Natural killer cell (primary cell): Measurements from ENCODE around the gene TCF7L1. TPM values are rescaled to one million over a fixed set of nuclear protein-coding genes. Genes with fewer than 3 reads are reported as not detected.

Source experiments
- ATAC-seq, 3 donors: fragments of 150-1000 bp in 2 of 3; fragments of 200-7000 bp in 1 of 3; cut with Tn5 transposase; 1 replicate in 1 of 3; 2 replicates in 2 of 3; pipeline ENCODE4 v1.10.0; 2021; ENCODE audit warnings: mild to moderate bottlenecking in 2 of 3, moderate library complexity in 2 of 3
- DNase-seq, 2 donors: peaks; one replicate each; pipeline versions ENCODE4 v3.0.0 to v3.0.0-alpha.2; 2013 to 2021; ENCODE audit warnings: mixed read lengths in 1 of 2
- H3K27ac ChIP-seq: one replicate; pipeline ENCODE4 v1.5.1; 2013; ENCODE audit warnings: mild to moderate bottlenecking, low read length
- H3K27me3 ChIP-seq: one replicate; pipeline ENCODE4 v1.6.1; 2013; ENCODE audit warnings: low read length; ENCODE audit not compliant: control insufficient read depth, insufficient read depth
- H3K36me3 ChIP-seq: one replicate; pipeline ENCODE4 v1.6.1; 2013; ENCODE audit warnings: low read length; ENCODE audit not compliant: control insufficient read depth, insufficient read depth
- H3K4me1 ChIP-seq: one replicate; pipeline ENCODE4 v1.6.1; 2013; ENCODE audit warnings: low read length; ENCODE audit not compliant: control insufficient read depth, insufficient read depth
- H3K4me3 ChIP-seq: one replicate; pipeline ENCODE4 v1.5.1; 2013; ENCODE audit warnings: low read length
- H3K9me3 ChIP-seq: one replicate; pipeline ENCODE4 v1.6.1; 2013; ENCODE audit warnings: low read length; ENCODE audit not compliant: control insufficient read depth, insufficient read depth
- H3K27ac Mint-ChIP-seq, 2 donors: one replicate each; pipeline ENCODE4 v1.8.0; 2022; ENCODE audit warnings: mild to moderate bottlenecking in 2 of 2, mixed read lengths in 2 of 2, moderate library complexity in 1 of 2
- H3K27me3 Mint-ChIP-seq, 2 donors: one replicate each; pipeline ENCODE4 v1.8.0; 2022; ENCODE audit warnings: low read depth in 2 of 2, mixed read lengths in 2 of 2
- H3K36me3 Mint-ChIP-seq: one replicate; pipeline ENCODE4 v1.8.0; 2022; ENCODE audit warnings: mixed read lengths
- H3K4me1 Mint-ChIP-seq, 2 donors: one replicate each; pipeline ENCODE4 v1.8.0; 2022; ENCODE audit warnings: mixed read lengths in 2 of 2
- H3K4me3 Mint-ChIP-seq: one replicate; pipeline ENCODE4 v1.8.0; 2022; ENCODE audit warnings: mild to moderate bottlenecking, moderate library complexity, mixed read lengths
- H3K9me3 Mint-ChIP-seq, 2 donors: one replicate each; pipeline ENCODE4 v1.8.0; 2022; ENCODE audit warnings: mixed read lengths in 2 of 2
- CTCF ChIP-seq: fragments of 200-600 bp; IDR thresholded peaks from one replicate; pipeline ENCODE4 v1.8.0; 2022; ENCODE audit warnings: antibody characterized with exemption
- WGBS: methylation state at CpG from one replicate; pipeline ENCODE4 v1.1.7; 2013; ENCODE audit warnings: missing lambda C conversion rate; ENCODE audit not compliant: insufficient coverage; 5-methylcytosine and 5-hydroxymethylcytosine counted together
- intact Hi-C: fragments of 100-400 bp; cut with micrococcal nuclease; formaldehyde crosslinking; loops from one replicate; pipeline ENCODE4 v1.14.2; 2022
- total RNA-seq, 4 donors: library from RNA; stranded (reverse); fragments of 120-200 nt in 1 of 4; gene quantifications; one replicate each; pipeline versions ENCODE4 v1.2.3 to v1.2.4, GENCODE V29; 2013 to 2022

TCF7L1 gene
- total RNA-seq, 3 donors from 2014 or later (not counting 1 experiment from before 2014, with no cell fraction given) = not detected

- Histone ChIP-seq H3K9me3 (peaks cover 6% of the 10 kb centered on the region), H3K36me3 (no peaks in the 10 kb centered on the region), H3K4me1 (peaks cover 8% of the 10 kb centered on the region), H3K4me3 (no peak overlapping the region), H3K27me3 (no peaks in the 10 kb centered on the region), H3K27ac (no peak overlapping the region)
- Mint-ChIP-seq H3K4me1 (peaks cover 27 to 34% of the 10 kb centered on the region in 2 donors), H3K4me3 (no peak overlapping the region), H3K36me3 (no peaks in the 10 kb centered on the region), H3K27ac (no peak overlapping the region), H3K27me3 (peaks cover 0 to 8% of the 10 kb centered on the region in 2 donors), H3K9me3 (no peaks in the 10 kb centered on the region)
- intact Hi-C loops = no loop called here
- WGBS = 95% methylated on average over 2 of the region's 3 CpGs
- TF ChIP-seq CTCF = no peak
- no peak for DNase-seq
- ATAC-seq = no peak
Observed at GRCh38 chr2:85179541-85179940, 46.3 kb downstream of the TCF7L1 start.

DNA sequence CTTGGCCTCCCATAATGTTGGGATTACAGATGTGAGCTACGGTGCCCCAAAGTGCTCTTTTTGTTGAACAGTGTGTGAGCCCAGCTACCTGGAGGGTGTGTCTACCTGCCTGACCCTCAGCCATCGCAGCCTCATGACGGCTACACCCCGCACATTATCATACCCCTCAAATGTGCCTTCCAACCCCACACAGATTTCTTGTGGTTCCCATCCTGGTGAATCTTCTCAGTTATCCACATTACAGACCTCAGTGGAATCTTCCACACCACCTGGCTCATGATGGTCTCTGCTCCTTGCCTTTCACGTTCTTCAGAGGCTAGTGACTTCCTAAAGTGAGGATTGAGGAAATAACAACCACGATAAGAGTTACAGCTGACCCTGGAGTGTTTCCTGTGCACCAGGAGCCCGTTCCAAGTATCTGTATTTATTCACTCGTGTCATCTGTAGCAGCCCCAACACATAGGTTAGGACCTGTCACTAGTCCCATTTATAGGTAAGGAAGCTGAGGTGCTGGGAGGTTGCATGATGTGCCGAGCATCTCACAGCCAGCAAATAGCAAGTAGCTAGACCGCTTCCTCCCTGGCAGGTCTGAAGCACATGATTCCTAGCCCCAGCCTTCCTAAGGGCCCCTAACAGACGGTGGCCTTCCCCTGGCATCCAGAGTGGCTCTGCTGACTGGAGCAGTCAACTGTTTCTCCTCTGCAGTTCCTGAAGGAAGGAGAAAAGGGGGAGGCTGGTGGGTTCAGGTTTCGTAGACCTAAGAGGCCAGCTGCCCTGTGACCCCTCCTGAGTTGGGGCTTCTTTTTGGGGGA is 47.3 kb downstream of the TCF7L1 start:
- peaks cover 37 to 43% of the 10 kb centered on the region in 2 donors for H3K4me1 Mint-ChIP-seq
- H3K4me3 ChIP-seq = no peak overlapping the region
- intact Hi-C loops = no loop called here
- no peaks in the 10 kb centered on the region for H3K9me3 Mint-ChIP-seq
- H3K27me3 Mint-ChIP-seq = peaks cover 0 to 8% of the 10 kb centered on the region in 2 donors
- H3K36me3 ChIP-seq = no peaks in the 10 kb centered on the region
- TF ChIP-seq CTCF = no peak
- ATAC-seq (no peak), DNase-seq (no peak)
- H3K27ac ChIP-seq = no peak overlapping the region
- H3K4me3 Mint-ChIP-seq = peak overlapping the region; percentile 17
- H3K4me1 ChIP-seq = peaks cover 14% of the 10 kb centered on the region
- H3K27me3 ChIP-seq = no peaks in the 10 kb centered on the region
- no peaks in the 10 kb centered on the region for H3K36me3 Mint-ChIP-seq
- H3K27ac Mint-ChIP-seq = peak overlapping the region in 1 of 2 donors; percentile 6
- H3K9me3 ChIP-seq = peaks cover 6% of the 10 kb centered on the region
- 61% methylated on average over 12 of the region's 12 CpGs for WGBS

- 84% methylated on average over 5 of the region's 5 CpGs for WGBS
Observed at GRCh38 chr2:85181134-85181631, 48.0 kb downstream of the TCF7L1 start.

More at GRCh38 chr2:85181134-85181631, 48.0 kb downstream of the TCF7L1 start:
- Histone ChIP-seq H3K27me3 (no peaks in the 10 kb centered on the region), H3K27ac (no peak overlapping the region), H3K36me3 (no peaks in the 10 kb centered on the region), H3K9me3 (peaks cover 6% of the 10 kb centered on the region), H3K4me3 (no peak overlapping the region), H3K4me1 (peaks cover 21% of the 10 kb centered on the region)
- Mint-ChIP-seq H3K36me3 (no peaks in the 10 kb centered on the region), H3K27me3 (peaks cover 0 to 8% of the 10 kb centered on the region in 2 donors), H3K27ac (no peak overlapping the region), H3K4me1 (peaks cover 40 to 46% of the 10 kb centered on the region in 2 donors), H3K4me3 (no peak overlapping the region), H3K9me3 (no peaks in the 10 kb centered on the region)
- DNase-seq (no peak), ATAC-seq (no peak)
- no peak for TF ChIP-seq CTCF
- intact Hi-C loops = no loop called here
